NCI-H1092 (cell line): ENCODE results near the gene CAPN6.

ENCODE experiments used
- DNase-seq: peaks from one replicate; lab custom pipeline; 2025; lab: John Stamatoyannopoulos, UW

Gene CAPN6

GRCh38 chrX:111200327-111200726 lies 70.0 kb downstream of the CAPN6 start:
- DNase-seq = no peak

GRCh38 chrX:111199505-111199904 lies 70.8 kb downstream of the CAPN6 start:
- no peak for DNase-seq
